SU-DHL-6 (cell line): ENCODE results near the gene FAM210A.

Experiments
- H2AFZ ChIP-seq: fragments of 200-600 bp; sonication (generic); 2 replicates; pipeline ENCODE4 v1.6.1; 2014; ENCODE audit warnings: low read depth, mild to moderate bottlenecking, moderate library complexity, mixed read lengths, antibody characterized with exemption, low read length; ENCODE audit not compliant: severe bottlenecking
- H3F3A ChIP-seq: fragments of 200-600 bp; shearing (Covaris generic); 2 replicates; pipeline ENCODE4 v1.6.0; 2016; ENCODE audit warnings: antibody characterized with exemption, mild to moderate bottlenecking; ENCODE audit not compliant: insufficient read depth
- H3K27ac ChIP-seq: fragments of 200-600 bp; sonication (generic); 2 replicates; pipeline ENCODE4 v1.5.1; 2016; ENCODE audit warnings: low read depth, mild to moderate bottlenecking, low read length, moderate library complexity, mixed read lengths
- H3K27me3 ChIP-seq: fragments of 200-600 bp; sonication (generic), shearing (Covaris generic); 2 replicates; pipeline ENCODE4 v1.6.0; 2014; ENCODE audit warnings: mild to moderate bottlenecking, low read length
- H3K36me3 ChIP-seq: fragments of 200-600 bp; sonication (generic); 2 replicates; pipeline ENCODE4 v1.6.1; 2014; ENCODE audit warnings: mild to moderate bottlenecking, low read length, mixed read lengths
- H3K4me2 ChIP-seq: fragments of 300-600, 200-600 bp; shearing (Covaris generic), sonication (generic); 2 replicates; pipeline ENCODE4 v1.6.0; 2014; ENCODE audit warnings: low read length, low read depth, mild to moderate bottlenecking; ENCODE audit not compliant: poor library complexity, severe bottlenecking
- H3K4me3 ChIP-seq: fragments of 200-600 bp; sonication (generic); 2 replicates; pipeline ENCODE4 v1.5.1; 2014; ENCODE audit warnings: antibody characterized with exemption, low read length, mild to moderate bottlenecking, mixed read lengths; ENCODE audit not compliant: insufficient read depth, poor library complexity, severe bottlenecking
- H3K79me2 ChIP-seq: fragments of 200-600 bp; sonication (generic); 2 replicates; pipeline ENCODE4 v1.6.1; 2014; ENCODE audit warnings: mild to moderate bottlenecking, low read length, moderate library complexity; ENCODE audit not compliant: insufficient read depth
- H3K9ac ChIP-seq: fragments of 200-600 bp; sonication (generic); 2 replicates; pipeline ENCODE4 v1.7.0; 2014; ENCODE audit warnings: mild to moderate bottlenecking, low read length
- H3K9me2 ChIP-seq: fragments of 200-600 bp; sonication (generic); replicated peaks from 2 replicates; pipeline ENCODE4 v1.6.1; 2014; ENCODE audit warnings: low read length; ENCODE audit not compliant: insufficient read depth
- H3K9me3 ChIP-seq: fragments of 200-600 bp; sonication (generic); 2 replicates; pipeline ENCODE4 v1.6.1; 2014; ENCODE audit warnings: low read length, mixed read lengths; ENCODE audit not compliant: insufficient read depth
- H4K20me1 ChIP-seq: fragments of 200-600 bp; sonication (generic); 2 replicates; pipeline ENCODE4 v1.6.1; 2014; ENCODE audit warnings: low read depth, mild to moderate bottlenecking, antibody characterized with exemption, low read length, moderate library complexity, mixed read lengths
- EZH2phosphoT487 ChIP-seq: fragments of 200-600 bp; sonication (generic), shearing (Covaris generic); conservative IDR thresholded peaks from 2 replicates; pipeline ENCODE4 v1.6.1; 2018; ENCODE audit warnings: mild to moderate bottlenecking, antibody characterized with exemption, low read length, moderate library complexity, mixed read lengths
- TF ChIP-seq, protein P1 (sequence below): fragments of 200-600 bp; sonication (generic); IDR thresholded peaks from one replicate; pipeline ENCODE4 v1.5.1; 2017; ENCODE audit warnings: antibody characterized with exemption, mild to moderate bottlenecking, low read length, moderate library complexity; ENCODE audit not compliant: insufficient read depth, poor library complexity, severe bottlenecking

FAM210A gene

GRCh38 chr18:13688191-13689136, 37.9 kb downstream of the FAM210A start:
- Histone ChIP-seq H3K27me3 (no peaks in the 10 kb centered on the region), H3K27ac (no peak overlapping the region), H3K36me3 (no peaks in the 10 kb centered on the region), H3K4me2 (no peak overlapping the region), H2AFZ (no peak overlapping the region), H3K4me3 (no peak overlapping the region), H3K9me2 (no peaks in the 10 kb centered on the region), H4K20me1 (peaks cover 9% of the 10 kb centered on the region), H3K9ac (no peak overlapping the region), H3F3A (no peaks in the 10 kb centered on the region), H3K79me2 (peaks cover 75% of the 10 kb centered on the region), H3K9me3 (no peaks in the 10 kb centered on the region)
- TF ChIP-seq EZH2phosphoT487: no peak
- TF ChIP-seq, protein P1, sequence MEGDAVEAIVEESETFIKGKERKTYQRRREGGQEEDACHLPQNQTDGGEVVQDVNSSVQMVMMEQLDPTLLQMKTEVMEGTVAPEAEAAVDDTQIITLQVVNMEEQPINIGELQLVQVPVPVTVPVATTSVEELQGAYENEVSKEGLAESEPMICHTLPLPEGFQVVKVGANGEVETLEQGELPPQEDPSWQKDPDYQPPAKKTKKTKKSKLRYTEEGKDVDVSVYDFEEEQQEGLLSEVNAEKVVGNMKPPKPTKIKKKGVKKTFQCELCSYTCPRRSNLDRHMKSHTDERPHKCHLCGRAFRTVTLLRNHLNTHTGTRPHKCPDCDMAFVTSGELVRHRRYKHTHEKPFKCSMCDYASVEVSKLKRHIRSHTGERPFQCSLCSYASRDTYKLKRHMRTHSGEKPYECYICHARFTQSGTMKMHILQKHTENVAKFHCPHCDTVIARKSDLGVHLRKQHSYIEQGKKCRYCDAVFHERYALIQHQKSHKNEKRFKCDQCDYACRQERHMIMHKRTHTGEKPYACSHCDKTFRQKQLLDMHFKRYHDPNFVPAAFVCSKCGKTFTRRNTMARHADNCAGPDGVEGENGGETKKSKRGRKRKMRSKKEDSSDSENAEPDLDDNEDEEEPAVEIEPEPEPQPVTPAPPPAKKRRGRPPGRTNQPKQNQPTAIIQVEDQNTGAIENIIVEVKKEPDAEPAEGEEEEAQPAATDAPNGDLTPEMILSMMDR: no peak

DNA sequence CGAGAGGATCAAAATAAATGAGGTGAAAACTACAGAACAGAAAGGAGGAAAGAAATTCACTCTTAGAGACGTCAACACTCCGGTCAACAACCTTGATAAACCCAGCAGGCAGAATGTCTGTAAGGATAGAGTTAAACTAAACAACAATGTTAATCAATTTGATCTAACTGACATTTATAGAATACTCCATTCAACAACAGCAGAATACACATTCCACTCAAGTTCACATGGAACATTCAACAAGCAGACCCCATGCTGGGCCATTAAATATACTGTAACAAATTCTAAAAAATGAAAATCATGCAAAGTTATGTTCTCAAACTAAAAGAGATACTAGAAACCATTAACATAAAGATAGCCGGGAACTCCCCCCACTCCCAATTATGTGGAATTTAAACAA, 41.8 kb downstream of the FAM210A start:
- Histone ChIP-seq H3K9me2 (no peaks in the 10 kb centered on the region), H2AFZ (no peak overlapping the region), H3K36me3 (0 out of 2 replicates have a peak, but pooled peaks cover 2% of the 10 kb centered on the region), H3K79me2 (peaks cover 75% of the 10 kb centered on the region), H3K27me3 (no peaks in the 10 kb centered on the region), H3K27ac (no peak overlapping the region), H4K20me1 (peaks cover 10% of the 10 kb centered on the region), H3K9ac (no peak overlapping the region), H3K9me3 (no peaks in the 10 kb centered on the region), H3F3A (no peaks in the 10 kb centered on the region; the same call in 1 of the 2 replicates), H3K4me2 (no peak overlapping the region), H3K4me3 (no peak overlapping the region)
- TF ChIP-seq, protein P1: no peak
- no peak for TF ChIP-seq EZH2phosphoT487

- Histone ChIP-seq H2AFZ (no peak overlapping the region), H3K9ac (no peak overlapping the region), H4K20me1 (peaks cover 9% of the 10 kb centered on the region), H3K4me2 (no peak overlapping the region), H3K9me3 (no peaks in the 10 kb centered on the region), H3K27me3 (no peaks in the 10 kb centered on the region), H3K4me3 (no peak overlapping the region), H3K9me2 (no peaks in the 10 kb centered on the region), H3F3A (no peaks in the 10 kb centered on the region; the same call in 1 of the 2 replicates), H3K79me2 (peaks cover 52% of the 10 kb centered on the region), H3K36me3 (0 out of 2 replicates have a peak, but pooled peaks cover 2% of the 10 kb centered on the region), H3K27ac (no peak overlapping the region)
- no peak for TF ChIP-seq EZH2phosphoT487
- TF ChIP-seq, protein P1: no peak
Measured at GRCh38 chr18:13681701-13682100, 44.7 kb downstream of the FAM210A start.
